NCI-H2107 treated with DMSO at 0.1 percent for 48 hours (cell line): ENCODE measurements around the gene LMNTD2.
A peak's percentile ranks its signal among the peaks of the same experiment; 100 is the strongest.
"Not testable (repeated sequence)": the region's sequence is repeated elsewhere in the genome, so short reads cannot be mapped to it uniquely, and the experiment has no call there.

Experiments
- DNase-seq: peaks from one replicate; lab custom pipeline; 2025; ENCODE audit not compliant: unreplicated experiment; lab: John Stamatoyannopoulos, UW

LMNTD2 gene

DNA sequence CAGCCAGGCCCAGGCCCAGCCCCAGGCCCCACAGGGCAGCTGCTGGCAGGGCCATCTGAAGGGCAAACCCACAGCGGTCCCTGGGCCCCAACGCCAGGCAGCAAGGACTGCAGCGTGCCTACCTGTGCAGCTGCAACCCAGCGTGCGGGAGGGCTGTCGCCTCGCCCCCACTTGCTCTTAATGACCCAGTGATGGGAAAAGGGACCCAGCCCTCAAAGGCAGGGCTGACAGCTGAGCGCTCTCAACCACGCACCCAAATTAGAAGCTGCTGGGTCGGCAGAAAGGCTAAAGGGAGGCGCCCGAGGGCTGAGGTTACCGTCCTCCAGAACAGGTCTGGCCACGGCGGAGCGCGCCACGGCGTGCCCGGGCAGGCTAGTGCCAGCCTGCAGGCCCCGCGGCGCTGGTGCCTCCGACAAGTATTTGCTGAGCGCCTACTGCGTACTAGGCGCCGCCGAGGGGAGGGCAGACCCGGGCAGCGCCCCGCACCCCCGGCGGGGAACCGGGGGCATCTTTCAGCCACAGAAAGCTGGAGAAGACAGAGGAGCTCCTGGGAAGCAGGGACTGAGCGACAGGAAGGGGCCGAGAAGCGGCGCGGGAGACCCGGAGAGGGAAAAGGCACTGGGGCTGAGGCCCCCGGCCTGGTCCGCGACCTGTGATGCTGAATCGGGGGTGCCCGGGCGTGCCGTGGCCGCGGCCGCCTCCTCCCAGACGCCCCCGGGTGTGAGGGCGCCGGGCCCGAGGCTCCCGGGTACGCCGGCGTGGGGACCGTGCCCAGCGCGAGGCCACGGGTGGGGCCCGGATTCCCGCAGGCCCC, 25.9 kb downstream of the LMNTD2 start:
- no peak for DNase-seq

DNA sequence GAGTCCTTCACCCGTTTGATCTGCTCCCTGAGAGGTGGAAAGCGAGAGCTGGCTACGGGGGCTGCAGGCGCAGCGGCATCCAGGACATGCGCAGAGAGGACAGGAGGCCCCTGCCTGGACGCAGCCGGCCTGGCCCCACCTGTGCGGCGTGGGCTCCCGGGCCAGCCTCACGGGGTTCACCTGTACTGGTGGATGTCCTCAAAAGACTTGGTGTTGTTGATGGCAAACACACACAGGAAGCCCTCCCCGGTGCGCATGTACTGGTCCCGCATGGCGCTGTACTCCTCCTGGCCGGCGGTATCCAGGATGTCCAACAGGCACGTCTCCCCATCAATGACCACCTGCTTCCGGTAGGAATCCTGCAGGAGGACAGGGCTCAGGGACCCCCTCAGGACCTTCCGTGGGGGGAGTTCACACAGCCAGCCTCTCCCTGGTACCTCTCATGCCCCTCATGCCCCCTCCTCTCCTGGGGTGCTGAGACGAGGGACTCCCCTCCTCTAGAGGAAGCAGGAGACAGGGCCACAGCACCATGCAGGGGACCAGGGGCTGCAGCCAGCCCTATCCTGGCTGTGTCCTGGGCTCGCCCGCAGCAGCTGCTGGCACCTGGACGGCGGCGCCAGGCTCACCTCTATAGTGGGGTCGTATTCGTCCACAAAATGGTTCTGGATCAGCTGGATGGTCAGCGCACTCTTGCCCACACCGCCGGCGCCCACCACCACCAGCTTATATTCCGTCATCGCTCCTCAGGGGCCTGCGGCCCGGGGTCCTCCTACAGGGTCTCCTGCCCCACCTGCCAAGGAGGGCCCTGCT, 26.7 kb downstream of the LMNTD2 start:
- DNase-seq, result no peak

GRCh38 chr11:532986-533585, 27.5 kb downstream of the LMNTD2 start:
- no peak for DNase-seq

GRCh38 chr11:532527-532985, 28.0 kb downstream of the LMNTD2 start:
- DNase-seq, result no peak

GRCh38 chr11:531919-532526, 28.5 kb downstream of the LMNTD2 start:
- DNase-seq, result no peak

DNA sequence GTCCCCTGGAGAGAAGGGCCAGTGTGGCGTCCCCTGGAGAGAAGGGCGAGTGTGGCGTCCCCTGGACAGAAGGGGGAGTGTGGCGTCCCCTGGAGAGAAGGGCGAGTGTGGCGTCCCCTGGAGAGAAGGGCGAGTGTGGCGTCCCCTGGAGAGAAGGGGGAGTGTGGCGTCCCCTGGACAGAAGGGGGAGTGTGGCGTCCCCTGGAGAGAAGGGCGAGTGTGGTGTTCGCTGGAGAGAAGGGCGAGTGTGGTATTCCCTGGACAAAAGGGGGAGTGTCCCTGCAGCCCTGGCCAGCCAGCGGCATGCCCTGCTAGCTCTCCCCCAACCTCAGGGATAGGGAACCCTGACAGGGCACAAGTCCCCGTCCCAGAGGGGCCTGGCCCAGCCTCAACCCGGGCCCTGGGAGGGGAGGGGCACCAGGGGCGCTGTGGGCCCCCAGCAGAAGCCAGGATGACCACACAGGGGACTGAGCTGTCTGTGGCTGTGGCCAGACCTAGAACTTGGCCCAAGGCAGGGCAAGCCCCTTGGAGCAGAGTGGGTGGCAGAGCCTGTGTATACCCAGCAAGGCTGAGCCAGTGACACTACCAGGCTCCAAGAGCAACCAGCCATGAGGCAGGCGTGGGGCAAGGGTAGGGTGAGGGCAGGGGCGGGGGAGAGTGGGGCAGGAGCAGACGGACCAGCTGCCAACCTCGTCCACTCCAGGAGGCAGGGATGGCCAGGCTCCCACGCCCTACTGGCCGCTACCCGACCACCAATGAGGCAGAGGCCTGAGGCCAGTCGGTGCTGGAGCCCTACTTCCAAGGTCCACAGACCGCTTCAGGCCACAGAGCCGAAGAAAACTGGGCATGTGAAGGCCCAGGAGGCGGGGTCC, 29.3 kb downstream of the LMNTD2 start:
- DNase-seq, result no peak

- no peak for DNase-seq
Observed at GRCh38 chr11:529728-530411, 30.7 kb downstream of the LMNTD2 start.

GRCh38 chr11:528815-529727, 31.5 kb downstream of the LMNTD2 start:
- DNase-seq, result no peak

- no peak for DNase-seq
Observed at GRCh38 chr11:528166-528814, 32.2 kb downstream of the LMNTD2 start.

DNA sequence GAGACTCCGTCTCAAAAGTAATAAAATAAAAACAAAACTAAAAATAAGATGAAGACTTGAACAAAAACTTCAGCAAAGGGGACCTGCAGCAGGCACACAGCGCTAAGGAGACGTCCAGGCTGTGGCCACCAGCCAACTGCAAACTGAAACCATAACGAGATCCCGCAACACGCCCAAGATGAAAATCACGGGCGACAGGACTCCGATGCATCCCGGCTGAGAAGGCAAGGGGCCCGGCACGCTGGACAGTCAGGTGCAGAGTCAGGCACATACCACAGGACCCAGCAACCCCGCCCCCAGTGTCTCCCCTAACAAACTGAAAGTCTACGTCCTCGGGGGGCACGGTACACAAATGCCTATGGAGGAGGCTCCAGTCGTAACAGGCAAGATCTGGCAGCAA, 34.3 kb downstream of the LMNTD2 start:
- DNase-seq, result peak; percentile 3

- DNase-seq, result no peak
Observed at GRCh38 chr11:521177-521688, 39.3 kb downstream of the LMNTD2 start.

DNA sequence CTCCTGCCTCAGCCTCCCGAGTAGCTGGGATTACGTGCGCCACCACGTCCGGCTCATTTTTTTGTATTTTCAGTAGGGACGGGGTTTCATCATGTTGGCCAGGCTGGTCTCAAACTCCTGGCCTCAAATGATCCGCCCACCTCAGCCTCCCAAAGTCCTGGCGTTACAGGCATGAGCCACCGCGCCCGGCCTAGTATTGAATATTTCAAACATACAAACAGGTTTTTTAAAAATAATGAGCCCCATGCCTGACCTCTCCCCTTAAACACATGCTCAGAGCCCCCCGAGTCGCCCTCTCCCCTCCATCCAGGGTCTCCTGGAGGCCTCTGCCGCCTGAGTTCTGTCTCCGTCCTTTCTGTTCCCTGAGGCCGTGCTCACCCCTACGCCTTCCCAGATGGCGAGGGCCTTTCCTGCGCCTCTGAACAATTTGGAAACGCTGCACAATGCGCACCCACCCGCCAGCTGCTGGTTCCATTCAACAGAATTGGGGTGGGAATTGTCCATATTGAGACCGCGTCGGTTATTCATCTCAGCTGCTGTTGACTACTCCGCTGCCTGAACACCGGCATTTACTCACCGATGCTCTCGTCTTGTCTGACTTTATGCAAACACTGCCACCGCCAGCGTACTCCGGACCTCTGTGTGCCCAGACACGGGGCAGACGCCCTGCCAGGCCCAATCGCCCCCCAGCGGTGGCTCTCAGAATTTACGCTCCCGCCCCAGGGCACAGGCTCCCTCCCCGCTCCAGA, 39.9 kb downstream of the LMNTD2 start:
- DNase-seq, result no peak

DNA sequence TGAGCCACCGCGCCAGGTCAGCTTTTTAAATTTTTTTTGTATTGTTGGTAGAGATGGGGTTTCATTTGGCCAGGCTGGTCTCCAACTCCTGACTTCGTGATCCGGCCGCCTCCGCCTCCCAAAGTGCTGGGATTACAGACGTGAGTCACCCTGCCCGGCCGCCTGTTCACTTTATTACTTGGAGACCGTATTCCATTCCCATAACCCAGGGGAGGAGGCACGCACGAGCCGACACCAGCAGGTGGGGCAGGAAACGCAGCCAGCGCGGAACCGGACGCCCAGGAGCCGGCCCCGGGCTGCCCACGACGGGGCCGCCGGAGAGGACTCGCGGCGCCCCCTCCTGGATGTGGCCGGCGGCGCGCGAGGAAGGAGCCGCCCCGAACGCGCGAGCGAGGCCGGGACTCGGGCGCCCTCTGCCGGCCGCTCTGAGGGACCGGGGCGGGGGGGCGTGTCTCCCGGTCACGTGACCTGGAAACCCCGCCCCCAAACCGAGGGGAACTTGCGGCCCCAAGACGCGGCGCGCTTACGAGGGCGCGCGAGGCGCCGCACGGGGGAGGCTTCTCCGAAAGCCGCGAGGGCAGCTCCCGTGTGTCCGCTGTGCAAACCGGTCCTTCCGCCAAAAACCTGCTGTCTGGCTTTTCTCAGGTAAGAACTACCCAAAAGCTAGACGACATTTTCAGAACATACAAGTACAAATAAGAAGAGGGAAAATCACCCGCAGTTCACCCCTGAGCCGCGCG, 41.9 kb downstream of the LMNTD2 start:
- no peak for DNase-seq

DNA sequence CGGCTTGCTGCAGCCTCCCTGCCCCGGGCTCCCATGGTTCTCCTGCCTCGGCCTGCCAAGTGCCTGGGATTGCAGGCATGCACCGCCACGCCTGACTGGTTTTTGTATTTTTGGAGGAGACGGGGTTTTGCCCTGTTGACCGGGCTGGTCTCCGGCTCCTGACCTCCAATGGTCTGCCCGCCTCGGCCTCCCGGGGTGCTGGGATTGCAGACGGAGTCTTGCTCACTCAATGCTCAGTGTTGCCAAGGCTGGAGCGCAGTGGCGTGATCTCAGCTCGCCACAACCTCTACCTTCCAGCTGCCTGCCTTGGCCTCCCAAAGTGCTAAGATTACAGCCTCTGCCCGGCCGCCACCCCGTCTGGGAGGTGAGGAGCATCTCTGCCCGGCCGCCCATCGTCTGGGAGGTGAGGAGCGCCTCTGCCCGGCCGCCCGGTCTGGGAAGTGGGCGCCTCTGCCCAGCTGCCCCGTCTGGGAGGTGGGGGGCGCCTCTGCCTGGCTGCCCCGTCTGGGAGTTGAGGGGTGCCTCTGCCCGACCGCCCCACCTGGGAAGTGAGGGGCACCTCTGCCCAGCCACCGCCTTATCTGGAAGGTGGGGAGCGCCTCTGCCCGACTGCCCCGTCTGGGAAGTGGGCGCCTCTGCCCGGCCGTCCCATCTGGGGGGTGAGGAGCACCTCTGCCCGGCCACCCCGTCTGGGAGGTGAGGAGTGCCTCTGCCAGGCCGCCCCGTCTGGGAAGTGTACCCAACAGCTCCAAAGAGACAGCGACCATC, 43.4 kb downstream of the LMNTD2 start:
- DNase-seq, result not testable (repeated sequence)

GRCh38 chr11:516400-516799, 44.1 kb downstream of the LMNTD2 start:
- no peak for DNase-seq

DNA sequence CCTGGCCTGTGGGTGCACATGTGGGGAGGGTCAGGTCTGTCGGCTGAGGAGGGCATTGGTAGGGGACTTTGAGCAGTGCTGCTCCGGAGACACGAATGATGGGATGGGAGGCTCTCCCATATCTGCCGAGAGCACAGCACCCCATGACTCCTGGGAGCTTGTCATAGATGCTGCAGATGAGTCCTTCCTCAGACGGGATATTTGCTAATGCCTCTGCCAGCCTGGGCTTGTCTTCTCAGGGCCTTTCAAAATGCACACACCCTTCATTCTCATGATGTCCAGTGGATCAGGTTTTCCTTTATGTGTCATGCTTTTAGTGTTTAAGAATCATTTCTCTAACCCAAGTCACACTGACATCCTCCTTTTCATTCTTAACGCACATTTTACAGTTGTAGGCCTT, 45.4 kb downstream of the LMNTD2 start:
- DNase-seq, result no peak
